Measurements from ENCODE around the gene ZNF628.

ZNF628 gene

GRCh38 chr19:55486043-55486970 lies 9.9 kb downstream of the ZNF628 start:
- no peaks in the 10 kb centered on the region for H3K27me3 ChIP-seq (ENCODE audit: insufficient read depth, low read depth, severe bottlenecking)
- H3K9me3 ChIP-seq (ENCODE audit: severe bottlenecking), result no peaks in the 10 kb centered on the region
- H3K27ac ChIP-seq, result peak overlapping the region; percentile 84
- H3K36me3 ChIP-seq, result peaks cover 10% of the 10 kb centered on the region
- no peak overlapping the region for H3K4me3 ChIP-seq (ENCODE audit: low read depth, low read length)
- TF ChIP-seq CTCF (IDR thresholded peaks at IDR 0.05; ENCODE audit: low read depth, low read length), result no peak
- DNase-seq, result no peak

GRCh38 chr19:55486971-55487923 lies 10.8 kb downstream of the ZNF628 start:
- DNase-seq, result no peak
- no peaks in the 10 kb centered on the region for H3K27me3 ChIP-seq (ENCODE audit: insufficient read depth, low read depth, severe bottlenecking)
- H3K27ac ChIP-seq, result peak overlapping the region; percentile 40
- no peak for TF ChIP-seq CTCF (IDR thresholded peaks at IDR 0.05; ENCODE audit: low read depth, low read length)
- H3K9me3 ChIP-seq (ENCODE audit: severe bottlenecking), result no peaks in the 10 kb centered on the region
- no peak overlapping the region for H3K4me3 ChIP-seq (ENCODE audit: low read depth, low read length)
- peaks cover 10% of the 10 kb centered on the region for H3K36me3 ChIP-seq

- peak within 1 kb of the TSS; percentile 57 for H3K27ac ChIP-seq
- H3K9me3 ChIP-seq (ENCODE audit: severe bottlenecking), result no peaks in the 10 kb centered on the region
- TF ChIP-seq CTCF (IDR thresholded peaks at IDR 0.05; ENCODE audit: low read depth, low read length), result no peak
- H3K4me3 ChIP-seq (ENCODE audit: low read depth, low read length), result no peak within 1 kb of the TSS; the same call in 1 of the 2 replicates
- no peaks in the 10 kb centered on the region for H3K27me3 ChIP-seq (ENCODE audit: insufficient read depth, low read depth, severe bottlenecking)
- DNase-seq, result peak; percentile 35
- peaks cover 7% of the 10 kb centered on the region for H3K36me3 ChIP-seq
Measured at GRCh38 chr19:55487924-55488687, 11.7 kb downstream of the ZNF628 start, which contains the start of gene SSC5D. Gene SSC5D, plus strand, starts transcription at chr19:55488436. Its CDS starts 154 bp downstream, at chr19:55488590.

GRCh38 chr19:55488986-55489710 lies 12.7 kb downstream of the ZNF628 start:
- peaks cover 4% of the 10 kb centered on the region for H3K36me3 ChIP-seq
- H3K9me3 ChIP-seq (ENCODE audit: severe bottlenecking), result no peaks in the 10 kb centered on the region
- peak overlapping the region; percentile 57 for H3K27ac ChIP-seq
- no peaks in the 10 kb centered on the region for H3K27me3 ChIP-seq (ENCODE audit: insufficient read depth, low read depth, severe bottlenecking)
- no peak overlapping the region; the same call in 1 of the 2 replicates for H3K4me3 ChIP-seq (ENCODE audit: low read depth, low read length)
- TF ChIP-seq CTCF (IDR thresholded peaks at IDR 0.05; ENCODE audit: low read depth, low read length), result no peak
- peak; percentile 34 for DNase-seq
